Endodermal cell (in vitro differentiated cells): ENCODE measurements around the gene PRKCA. TPM values are rescaled to one million over a fixed set of nuclear protein-coding genes. Genes with fewer than 3 reads are reported as not detected.

ENCODE experiments used
- DNase-seq: peaks from one replicate; pipeline ENCODE4 v3.0.0-alpha.2; 2017
- H3K27ac ChIP-seq: 2 replicates; pipeline ENCODE4 v1.5.1; 2013; ENCODE audit warnings: mild to moderate bottlenecking, low read depth, low read length, moderate library complexity
- H3K27me3 ChIP-seq: 2 replicates; pipeline ENCODE4 v1.6.1; 2013; ENCODE audit warnings: mild to moderate bottlenecking, low read length, moderate library complexity; ENCODE audit not compliant: insufficient read depth, control insufficient read depth, poor library complexity, severe bottlenecking
- H3K36me3 ChIP-seq: 2 replicates; pipeline ENCODE4 v1.7.0; 2013; ENCODE audit warnings: mild to moderate bottlenecking, low read length, moderate library complexity; ENCODE audit not compliant: control insufficient read depth, insufficient read depth
- H3K4me1 ChIP-seq: one replicate; pipeline ENCODE4 v1.7.0; 2013; ENCODE audit warnings: low read length; ENCODE audit not compliant: control insufficient read depth, insufficient read depth
- H3K4me3 ChIP-seq: 2 replicates; pipeline ENCODE4 v1.5.1; 2013; ENCODE audit warnings: mild to moderate bottlenecking, low read length, moderate library complexity
- H3K9ac ChIP-seq: 2 replicates; pipeline ENCODE4 v1.6.1; 2013; ENCODE audit warnings: mild to moderate bottlenecking, low read length, moderate library complexity; ENCODE audit not compliant: poor library complexity, severe bottlenecking; ENCODE audit errors: extremely low read depth
- H3K9me3 ChIP-seq: 2 replicates; pipeline ENCODE4 v1.6.1; 2013; ENCODE audit warnings: mild to moderate bottlenecking, low read length, moderate library complexity; ENCODE audit not compliant: control insufficient read depth
- H3K27ac Mint-ChIP-seq: 2 replicates; pipeline ENCODE4 v1.8.0; 2020; ENCODE audit warnings: mixed read lengths
- H3K27me3 Mint-ChIP-seq: 2 replicates; pipeline ENCODE4 v1.8.0; 2021; ENCODE audit warnings: mild to moderate bottlenecking, mixed read lengths; ENCODE audit not compliant: insufficient read depth
- H3K36me3 Mint-ChIP-seq: 2 replicates; pipeline ENCODE4 v1.8.0; 2020; ENCODE audit warnings: low read depth, mixed read lengths
- H3K4me1 Mint-ChIP-seq: 2 replicates; pipeline ENCODE4 v1.8.0; 2020; ENCODE audit warnings: mixed read lengths
- H3K4me3 Mint-ChIP-seq: 2 replicates; pipeline ENCODE4 v1.8.0; 2020; ENCODE audit warnings: mild to moderate bottlenecking, moderate library complexity, mixed read lengths
- H3K9me3 Mint-ChIP-seq: 2 replicates; pipeline ENCODE4 v1.8.0; 2020; ENCODE audit warnings: mild to moderate bottlenecking, mixed read lengths
- WGBS, 2 experiments: methylation state at CpG; one replicate each; pipeline versions ENCODE4 v1.1.5 to v1.1.7; 2013; ENCODE audit warnings: missing lambda C conversion rate in 2 of 2, mixed read lengths in 1 of 2; ENCODE audit not compliant: insufficient coverage in 1 of 2, insufficient read length in 1 of 2; 5-methylcytosine and 5-hydroxymethylcytosine counted together
- total RNA-seq, 2 donors: library from RNA; stranded (reverse); fragmentation: NEBNext Ultra II Directional in 1 of 2; extraction: Animal tissue kit (Norgen Biotek cat#: 25700) in 1 of 2; gene quantifications; 2 replicates in 1 of 2; 3 replicates in 1 of 2; pipeline ENCODE4 v1.2.1, GENCODE V29; 2021
- TF ChIP-seq, protein P1 (sequence below): fragments of 200-600 bp; sonication (generic); conservative IDR thresholded peaks from 2 replicates; pipeline ENCODE4 v1.5.0; 2021; ENCODE audit warnings: antibody characterized with exemption, mild to moderate bottlenecking

PRKCA gene
- total RNA-seq, 2 donors from 2014 or later = 8.7 to 14.6 TPM

DNA sequence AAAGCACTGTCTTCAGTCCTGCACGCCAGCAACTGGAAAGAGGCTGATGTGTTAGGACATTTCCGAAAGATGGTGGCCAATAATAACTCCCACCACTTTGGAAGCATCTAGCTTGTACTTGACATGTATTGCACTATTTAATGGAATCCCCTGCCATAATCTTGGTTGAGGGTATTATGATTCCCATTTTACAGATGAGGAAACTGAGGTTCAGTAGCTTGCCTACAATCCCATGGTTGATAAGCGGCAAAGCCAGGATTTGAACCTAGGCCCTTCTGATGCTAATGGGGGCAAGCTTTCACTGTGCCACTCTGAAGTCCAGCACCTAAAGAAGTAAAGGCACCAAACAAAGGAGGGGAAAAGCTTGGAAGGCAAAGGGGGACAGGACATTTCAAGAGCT, 540.5 kb downstream of the PRKCA start:
- H3K4me3 Mint-ChIP-seq = no peak overlapping the region
- DNase-seq = no peak
- no peak overlapping the region for H3K27ac Mint-ChIP-seq
- H3K4me1 Mint-ChIP-seq = no peaks in the 10 kb centered on the region
- Histone ChIP-seq H3K9ac (no peak overlapping the region), H3K4me3 (no peak overlapping the region), H3K4me1 (no peaks in the 10 kb centered on the region), H3K27me3 (no peaks in the 10 kb centered on the region), H3K36me3 (no peaks in the 10 kb centered on the region), H3K9me3 (no peaks in the 10 kb centered on the region), H3K27ac (no peak overlapping the region)
- peaks cover 22% of the 10 kb centered on the region for H3K9me3 Mint-ChIP-seq
- TF ChIP-seq, protein P1, sequence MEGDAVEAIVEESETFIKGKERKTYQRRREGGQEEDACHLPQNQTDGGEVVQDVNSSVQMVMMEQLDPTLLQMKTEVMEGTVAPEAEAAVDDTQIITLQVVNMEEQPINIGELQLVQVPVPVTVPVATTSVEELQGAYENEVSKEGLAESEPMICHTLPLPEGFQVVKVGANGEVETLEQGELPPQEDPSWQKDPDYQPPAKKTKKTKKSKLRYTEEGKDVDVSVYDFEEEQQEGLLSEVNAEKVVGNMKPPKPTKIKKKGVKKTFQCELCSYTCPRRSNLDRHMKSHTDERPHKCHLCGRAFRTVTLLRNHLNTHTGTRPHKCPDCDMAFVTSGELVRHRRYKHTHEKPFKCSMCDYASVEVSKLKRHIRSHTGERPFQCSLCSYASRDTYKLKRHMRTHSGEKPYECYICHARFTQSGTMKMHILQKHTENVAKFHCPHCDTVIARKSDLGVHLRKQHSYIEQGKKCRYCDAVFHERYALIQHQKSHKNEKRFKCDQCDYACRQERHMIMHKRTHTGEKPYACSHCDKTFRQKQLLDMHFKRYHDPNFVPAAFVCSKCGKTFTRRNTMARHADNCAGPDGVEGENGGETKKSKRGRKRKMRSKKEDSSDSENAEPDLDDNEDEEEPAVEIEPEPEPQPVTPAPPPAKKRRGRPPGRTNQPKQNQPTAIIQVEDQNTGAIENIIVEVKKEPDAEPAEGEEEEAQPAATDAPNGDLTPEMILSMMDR = no peak
- 90 to 97% methylated on average over 3 of the region's 3 CpGs for WGBS, 2 experiments
- H3K36me3 Mint-ChIP-seq = no peaks in the 10 kb centered on the region
- H3K27me3 Mint-ChIP-seq = peaks cover 7% of the 10 kb centered on the region

DNA sequence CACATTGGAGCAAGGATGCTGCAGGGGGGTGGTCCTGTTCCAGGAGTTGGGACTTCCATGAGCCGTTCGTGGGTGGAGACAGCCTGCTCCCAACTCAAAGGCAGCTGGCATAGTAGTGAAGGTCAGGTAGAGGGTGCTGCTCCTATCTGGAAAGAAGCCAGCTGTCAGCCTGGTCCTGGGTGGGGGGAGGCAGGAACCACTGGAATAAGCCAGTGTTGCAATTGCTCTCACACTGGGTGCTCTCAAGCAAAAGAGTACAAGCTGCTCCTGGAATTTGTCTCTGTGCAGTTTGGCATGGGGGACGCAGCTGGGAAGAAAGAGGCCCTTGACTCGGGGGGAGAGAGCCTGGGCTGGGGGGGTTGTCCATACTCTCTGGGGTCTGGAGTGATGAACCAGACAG, 541.2 kb downstream of the PRKCA start:
- Mint-ChIP-seq H3K4me3 (no peak overlapping the region), H3K27ac (peak overlapping the region; percentile 21), H3K27me3 (peaks cover 5% of the 10 kb centered on the region), H3K9me3 (peaks cover 22% of the 10 kb centered on the region), H3K4me1 (no peaks in the 10 kb centered on the region), H3K36me3 (no peaks in the 10 kb centered on the region)
- Histone ChIP-seq H3K4me1 (no peaks in the 10 kb centered on the region), H3K36me3 (no peaks in the 10 kb centered on the region), H3K4me3 (no peak overlapping the region), H3K9ac (no peak overlapping the region), H3K27me3 (no peaks in the 10 kb centered on the region), H3K9me3 (no peaks in the 10 kb centered on the region), H3K27ac (no peak overlapping the region)
- WGBS, 2 experiments = 95 to 100% methylated on average over 1 to 4 of the region's 4 CpGs
- TF ChIP-seq, protein P1 = no peak
- no peak for DNase-seq

DNA sequence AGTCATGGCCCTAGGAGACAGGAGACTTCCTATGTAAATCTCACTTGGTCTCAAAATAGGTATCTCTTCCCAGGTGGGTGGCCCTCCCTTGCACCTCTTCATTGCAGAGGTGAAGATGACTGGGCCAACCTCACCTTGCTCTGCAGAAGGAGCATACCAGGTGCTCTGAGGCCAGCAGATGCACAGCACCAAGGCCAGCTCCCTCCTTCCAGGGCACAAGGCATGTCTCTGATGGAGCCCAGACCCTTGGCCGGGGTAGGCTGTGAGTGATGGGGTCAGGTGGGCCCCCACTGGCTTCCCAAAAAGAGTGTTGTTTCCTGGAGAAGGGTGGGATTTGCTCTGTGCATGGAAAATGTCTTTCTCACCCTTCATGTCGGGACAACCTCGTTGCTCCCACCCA, 545.3 kb downstream of the PRKCA start:
- Mint-ChIP-seq H3K4me1 (no peaks in the 10 kb centered on the region), H3K27ac (no peak overlapping the region), H3K27me3 (peaks cover 5% of the 10 kb centered on the region), H3K36me3 (no peaks in the 10 kb centered on the region), H3K9me3 (peaks cover 22% of the 10 kb centered on the region), H3K4me3 (no peak overlapping the region)
- no peaks in the 10 kb centered on the region for H3K9me3 ChIP-seq
- H3K27ac ChIP-seq = no peak overlapping the region
- H3K4me1 ChIP-seq = no peaks in the 10 kb centered on the region
- no peaks in the 10 kb centered on the region for H3K27me3 ChIP-seq
- 66 to 80% methylated on average over 2 to 3 of the region's 3 CpGs for WGBS, 2 experiments
- no peak for DNase-seq
- no peaks in the 10 kb centered on the region for H3K36me3 ChIP-seq
- TF ChIP-seq, protein P1 = no peak
- no peak overlapping the region for H3K9ac ChIP-seq
- H3K4me3 ChIP-seq = no peak overlapping the region
